GM12875 (cell line): ENCODE data around the gene MYH15.

Source experiments
- H3K4me3 ChIP-seq: one replicate; pipeline ENCODE4 v1.5.1; 2011; ENCODE audit warnings: low read depth, low read length, control low read depth
- CTCF ChIP-seq: IDR thresholded peaks from 2 replicates; pipeline ENCODE4 v1.5.1; 2011; ENCODE audit warnings: low read depth, mild to moderate bottlenecking, control low read depth, inconsistent platforms, low read length, moderate library complexity, borderline replicate concordance; ENCODE audit not compliant: insufficient read depth

MYH15 gene

GRCh38 chr3:108345492-108346205 lies 164.7 kb downstream of the MYH15 start:
- TF ChIP-seq CTCF, result no peak
- no peak overlapping the region for H3K4me3 ChIP-seq

- H3K4me3 ChIP-seq, result no peak overlapping the region
- TF ChIP-seq CTCF, result no peak
These were observed 166.9 kb downstream of the MYH15 start for GRCh38 chr3:108343491-108343890.

GRCh38 chr3:108342837-108343486 lies 167.4 kb downstream of the MYH15 start:
- no peak for TF ChIP-seq CTCF
- H3K4me3 ChIP-seq, result no peak overlapping the region

- TF ChIP-seq CTCF, result no peak
- H3K4me3 ChIP-seq, result no peak overlapping the region
These were observed 168.5 kb downstream of the MYH15 start for GRCh38 chr3:108341911-108342310.

- no peak overlapping the region for H3K4me3 ChIP-seq
- TF ChIP-seq CTCF, result no peak
These were observed 171.4 kb downstream of the MYH15 start for GRCh38 chr3:108338901-108339545.

GRCh38 chr3:108334701-108335100 lies 175.7 kb downstream of the MYH15 start:
- TF ChIP-seq CTCF, result no peak
- H3K4me3 ChIP-seq, result no peak overlapping the region
